Uterus (tissue), 2 donors: ENCODE data around the gene CAMK1D.

Experiments
- POLR2A ChIP-seq, 2 donors: fragments of 450-650 bp; IDR thresholded peaks; one replicate each; pipeline ENCODE4 v1.6.1; 2016; ENCODE audit warnings: antibody characterized with exemption in 2 of 2, mild to moderate bottlenecking in 1 of 2, moderate library complexity in 1 of 2
- TF ChIP-seq, protein P1 (sequence below), 4 experiments: fragments of 200-600 bp in 2 of 4; fragments of 450-650 bp in 2 of 4; sonication (generic) in 2 of 4; IDR thresholded peaks; one replicate each; pipeline ENCODE4 v1.5.1; 2016 to 2019; ENCODE audit warnings: antibody characterized with exemption in 4 of 4, mild to moderate bottlenecking in 2 of 4, moderate library complexity in 1 of 4

GRCh38 chr10:12709000-12709401 lies 359.7 kb downstream of the CAMK1D start:
- TF ChIP-seq, protein P1, sequence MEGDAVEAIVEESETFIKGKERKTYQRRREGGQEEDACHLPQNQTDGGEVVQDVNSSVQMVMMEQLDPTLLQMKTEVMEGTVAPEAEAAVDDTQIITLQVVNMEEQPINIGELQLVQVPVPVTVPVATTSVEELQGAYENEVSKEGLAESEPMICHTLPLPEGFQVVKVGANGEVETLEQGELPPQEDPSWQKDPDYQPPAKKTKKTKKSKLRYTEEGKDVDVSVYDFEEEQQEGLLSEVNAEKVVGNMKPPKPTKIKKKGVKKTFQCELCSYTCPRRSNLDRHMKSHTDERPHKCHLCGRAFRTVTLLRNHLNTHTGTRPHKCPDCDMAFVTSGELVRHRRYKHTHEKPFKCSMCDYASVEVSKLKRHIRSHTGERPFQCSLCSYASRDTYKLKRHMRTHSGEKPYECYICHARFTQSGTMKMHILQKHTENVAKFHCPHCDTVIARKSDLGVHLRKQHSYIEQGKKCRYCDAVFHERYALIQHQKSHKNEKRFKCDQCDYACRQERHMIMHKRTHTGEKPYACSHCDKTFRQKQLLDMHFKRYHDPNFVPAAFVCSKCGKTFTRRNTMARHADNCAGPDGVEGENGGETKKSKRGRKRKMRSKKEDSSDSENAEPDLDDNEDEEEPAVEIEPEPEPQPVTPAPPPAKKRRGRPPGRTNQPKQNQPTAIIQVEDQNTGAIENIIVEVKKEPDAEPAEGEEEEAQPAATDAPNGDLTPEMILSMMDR (IDR thresholded peaks at IDR 0.05), result no peak
- TF ChIP-seq POLR2A (IDR thresholded peaks at IDR 0.05), result no peak
